Measurements from ENCODE around the gene ANKEF1.

DNA sequence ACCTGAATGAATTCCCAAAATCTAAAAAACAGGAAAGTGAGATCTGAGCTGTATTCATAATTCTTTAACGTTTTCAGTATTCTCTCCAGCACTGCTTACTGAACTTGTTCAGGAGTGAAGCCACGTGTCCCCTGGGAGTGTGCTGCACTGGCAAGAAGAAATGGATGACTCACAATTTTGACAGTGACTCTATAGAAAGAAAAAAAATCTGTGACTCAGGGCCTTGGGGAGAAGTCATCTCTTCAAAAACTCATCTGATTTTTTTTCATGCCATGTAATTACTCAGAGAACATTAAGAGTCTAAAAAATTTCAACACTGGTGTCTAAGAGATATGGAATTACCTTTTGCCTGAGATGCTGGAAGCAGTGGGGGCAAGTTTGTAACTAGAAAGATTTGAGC, 39.7 kb downstream of the ANKEF1 start:
- TF ChIP-seq FOXK2 (IDR thresholded peaks at IDR 0.05) (no peak), USF2 (IDR thresholded peaks at IDR 0.05; ENCODE audit: borderline replicate concordance, low read depth, low read length) (no peak), SRF (IDR thresholded peaks at IDR 0.05; ENCODE audit: low read depth in 2 of 2, low read length in 2 of 2) (no peak), HDAC2 (IDR thresholded peaks at IDR 0.05) (no peak)
- TF ChIP-seq, protein P1, sequence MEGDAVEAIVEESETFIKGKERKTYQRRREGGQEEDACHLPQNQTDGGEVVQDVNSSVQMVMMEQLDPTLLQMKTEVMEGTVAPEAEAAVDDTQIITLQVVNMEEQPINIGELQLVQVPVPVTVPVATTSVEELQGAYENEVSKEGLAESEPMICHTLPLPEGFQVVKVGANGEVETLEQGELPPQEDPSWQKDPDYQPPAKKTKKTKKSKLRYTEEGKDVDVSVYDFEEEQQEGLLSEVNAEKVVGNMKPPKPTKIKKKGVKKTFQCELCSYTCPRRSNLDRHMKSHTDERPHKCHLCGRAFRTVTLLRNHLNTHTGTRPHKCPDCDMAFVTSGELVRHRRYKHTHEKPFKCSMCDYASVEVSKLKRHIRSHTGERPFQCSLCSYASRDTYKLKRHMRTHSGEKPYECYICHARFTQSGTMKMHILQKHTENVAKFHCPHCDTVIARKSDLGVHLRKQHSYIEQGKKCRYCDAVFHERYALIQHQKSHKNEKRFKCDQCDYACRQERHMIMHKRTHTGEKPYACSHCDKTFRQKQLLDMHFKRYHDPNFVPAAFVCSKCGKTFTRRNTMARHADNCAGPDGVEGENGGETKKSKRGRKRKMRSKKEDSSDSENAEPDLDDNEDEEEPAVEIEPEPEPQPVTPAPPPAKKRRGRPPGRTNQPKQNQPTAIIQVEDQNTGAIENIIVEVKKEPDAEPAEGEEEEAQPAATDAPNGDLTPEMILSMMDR (IDR thresholded peaks at IDR 0.05 in 2 of 3, conservative IDR thresholded peaks at IDR 0.05 in 1 of 3; ENCODE audit: control insufficient read depth in 2 of 3, extremely low read depth in 1 of 3, insufficient read depth in 1 of 3, low read depth in 3 of 3, low read length in 3 of 3): no peak

All from GM12878 (cell line).